Measurements from ENCODE around the gene ADAM33. TPM values are rescaled to one million over a fixed set of nuclear protein-coding genes. Genes with fewer than 3 reads are reported as not detected.

Gene ADAM33
- polyA plus RNA-seq, 3 donors = 6.3 to 13.3 (median 11.3) TPM

DNA sequence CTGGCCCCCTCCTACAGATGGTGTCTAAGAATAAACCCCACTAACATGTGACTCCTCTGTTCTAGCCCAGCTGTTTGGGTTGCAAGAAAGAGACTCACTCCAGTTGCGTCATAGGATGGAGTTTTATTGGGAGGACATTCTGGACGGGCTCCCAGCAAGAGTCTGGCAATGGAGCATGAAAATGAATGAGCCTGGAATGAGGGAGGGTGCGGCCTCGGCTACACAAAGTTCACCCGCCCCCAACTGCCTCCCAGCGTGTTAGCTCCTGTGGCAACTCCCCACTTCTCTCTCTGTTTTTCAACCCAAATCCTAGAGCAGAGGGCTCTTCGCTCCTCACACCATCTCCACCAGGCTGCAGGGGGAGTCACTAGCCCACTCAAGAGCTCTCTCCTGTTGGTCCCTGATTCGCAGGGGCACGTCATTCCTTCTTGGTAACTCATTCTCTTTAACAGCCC lies 5.1 kb upstream of the ADAM33 start:
- DNase-seq = peak; percentile 88

DNA sequence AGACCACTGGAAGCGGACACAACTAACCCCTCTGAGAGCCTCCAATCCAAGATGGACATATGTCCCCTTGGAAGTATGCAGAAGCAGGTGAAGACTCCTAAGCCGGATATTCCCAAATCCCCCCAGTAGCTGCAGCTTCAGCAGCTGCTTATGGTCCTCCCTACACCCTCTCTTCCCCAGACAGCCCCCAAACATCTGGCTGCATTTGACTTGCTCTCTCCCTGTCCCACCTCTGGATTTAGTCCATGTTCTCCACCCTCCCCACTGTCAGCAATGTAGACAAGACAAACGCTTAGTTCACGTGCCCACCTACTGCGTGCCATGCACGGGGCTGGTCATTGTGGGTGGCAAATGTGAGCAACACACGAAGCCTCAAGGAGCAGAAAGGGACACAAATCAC lies 4.6 kb upstream of the ADAM33 start:
- DNase-seq = no peak

DNA sequence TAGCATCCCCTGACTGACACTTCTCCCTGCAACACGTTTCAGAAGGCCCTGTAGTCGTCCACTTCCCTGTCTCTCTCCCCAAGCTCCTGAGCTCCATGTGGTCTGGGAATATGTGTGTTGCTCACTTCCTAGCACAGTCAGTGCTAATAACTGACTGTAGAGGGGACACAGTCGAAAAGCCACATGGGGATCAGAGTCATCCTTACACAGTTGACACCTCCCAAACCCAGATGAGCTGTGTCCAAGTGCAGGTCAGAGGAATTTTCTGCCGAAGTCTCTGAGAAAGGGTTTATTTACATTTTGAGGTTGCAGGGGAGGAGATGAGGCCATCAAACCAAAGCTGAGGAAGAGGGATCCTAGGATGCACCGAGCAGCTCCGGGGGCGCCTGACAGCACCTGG lies 3.5 kb upstream of the ADAM33 start:
- DNase-seq = no peak

DNA sequence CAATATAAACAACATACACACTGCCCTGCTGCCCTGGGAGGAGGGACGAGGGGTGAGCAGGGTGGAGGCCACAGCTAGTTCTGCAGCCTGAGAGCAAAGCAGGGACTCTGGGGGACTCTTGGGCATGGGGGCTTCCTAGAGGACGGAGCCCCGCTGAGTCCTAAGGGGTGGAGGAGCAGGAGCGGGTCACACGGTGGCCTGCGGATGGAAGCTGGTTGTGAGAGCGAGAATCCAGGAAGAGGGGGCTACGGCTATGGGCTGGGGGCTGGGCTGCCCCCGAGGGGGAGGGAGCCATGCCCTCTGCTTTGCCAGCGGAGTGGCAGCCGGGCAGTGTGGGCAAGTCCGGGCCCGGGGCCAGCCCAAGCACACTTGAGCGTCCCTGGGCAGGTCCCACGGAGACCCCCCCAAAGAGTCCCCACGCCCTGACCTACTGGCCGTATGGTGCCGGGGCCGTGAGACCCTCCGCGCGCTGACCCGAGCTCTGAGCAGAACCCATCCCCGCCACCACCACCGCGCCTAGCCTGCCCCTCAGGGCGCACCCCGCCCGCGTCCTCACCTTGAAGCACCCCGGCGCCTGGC lies 369 bp downstream of the ADAM33 start:
- no peak for DNase-seq

DNA sequence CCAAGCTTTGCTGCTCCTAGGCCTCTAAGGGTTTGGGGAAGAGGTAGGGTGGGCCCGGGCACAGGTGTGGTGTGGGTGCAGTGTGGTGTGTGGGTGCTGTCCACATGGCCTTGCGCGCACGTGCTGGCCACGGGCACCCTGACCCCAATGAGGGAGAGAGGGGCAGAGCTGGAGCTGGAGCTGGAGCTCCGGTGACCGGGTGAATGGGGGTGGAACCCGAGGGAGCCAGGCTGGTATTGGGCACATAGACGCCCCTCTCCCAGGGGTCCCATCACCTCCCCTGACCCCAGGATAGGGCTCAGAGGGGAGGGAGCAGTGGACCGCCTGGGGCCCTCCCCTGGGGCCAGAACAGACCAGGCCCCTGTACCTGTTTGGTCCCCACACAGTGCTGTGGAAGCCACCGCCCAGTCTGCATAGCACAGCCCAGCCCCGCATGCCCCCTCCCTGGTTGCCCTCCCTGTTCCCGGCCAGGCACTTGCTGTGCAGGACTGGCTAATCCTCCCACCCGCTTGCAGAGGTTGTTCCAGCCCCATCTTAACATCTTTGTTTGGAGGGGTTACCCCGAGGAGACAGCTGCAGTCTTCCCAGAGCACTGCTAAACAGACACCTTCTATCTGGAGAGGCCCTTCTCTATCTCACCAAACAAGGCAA lies 984 bp downstream of the ADAM33 start:
- DNase-seq = no peak

DNA sequence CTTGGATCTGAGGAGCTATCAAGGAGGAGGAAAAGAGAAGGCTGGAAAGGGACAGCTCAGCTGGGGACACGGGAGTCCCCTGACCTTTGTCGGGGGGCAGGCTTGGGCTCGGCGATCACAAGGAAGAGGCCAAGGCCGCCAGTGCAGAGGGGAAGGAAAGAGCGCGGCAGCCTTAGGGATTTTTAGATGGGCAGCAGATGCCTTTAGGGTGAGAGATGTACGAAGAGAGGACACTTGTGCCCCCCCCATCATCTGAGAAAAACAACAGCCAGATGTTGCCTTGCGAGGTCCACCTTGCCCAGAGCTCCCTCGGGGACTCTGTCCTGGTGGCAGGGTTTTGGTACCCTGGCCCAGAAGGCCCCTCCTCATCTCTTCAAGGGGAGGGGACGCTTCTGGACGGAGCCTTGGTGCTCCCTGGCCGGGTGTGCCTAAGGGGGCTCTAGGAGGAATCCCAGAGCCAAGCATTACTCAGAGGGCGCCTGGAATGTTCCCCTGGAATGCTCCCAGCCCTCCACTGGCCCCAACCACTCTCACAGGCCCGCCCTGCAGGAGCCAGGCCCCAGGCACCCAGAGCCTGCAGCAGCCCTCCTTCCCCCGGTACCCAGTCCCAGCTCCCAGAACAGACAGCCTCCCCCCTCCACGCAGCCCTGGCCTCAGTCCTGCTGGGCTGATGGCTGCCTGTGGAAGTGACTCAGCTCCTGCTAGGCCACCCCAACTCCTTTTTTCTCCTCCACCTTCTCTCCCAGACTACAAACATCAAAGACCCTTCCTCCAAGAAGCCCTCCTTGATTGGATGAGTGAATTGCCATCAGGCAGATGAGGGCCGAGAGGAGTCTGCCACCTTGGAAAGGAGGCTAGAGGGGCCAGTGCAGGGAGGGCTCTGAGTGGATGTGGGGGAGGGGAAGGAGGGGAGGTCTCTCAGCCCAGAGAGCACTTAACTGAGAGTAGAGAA lies 1.8 kb downstream of the ADAM33 start:
- DNase-seq = no peak

DNA sequence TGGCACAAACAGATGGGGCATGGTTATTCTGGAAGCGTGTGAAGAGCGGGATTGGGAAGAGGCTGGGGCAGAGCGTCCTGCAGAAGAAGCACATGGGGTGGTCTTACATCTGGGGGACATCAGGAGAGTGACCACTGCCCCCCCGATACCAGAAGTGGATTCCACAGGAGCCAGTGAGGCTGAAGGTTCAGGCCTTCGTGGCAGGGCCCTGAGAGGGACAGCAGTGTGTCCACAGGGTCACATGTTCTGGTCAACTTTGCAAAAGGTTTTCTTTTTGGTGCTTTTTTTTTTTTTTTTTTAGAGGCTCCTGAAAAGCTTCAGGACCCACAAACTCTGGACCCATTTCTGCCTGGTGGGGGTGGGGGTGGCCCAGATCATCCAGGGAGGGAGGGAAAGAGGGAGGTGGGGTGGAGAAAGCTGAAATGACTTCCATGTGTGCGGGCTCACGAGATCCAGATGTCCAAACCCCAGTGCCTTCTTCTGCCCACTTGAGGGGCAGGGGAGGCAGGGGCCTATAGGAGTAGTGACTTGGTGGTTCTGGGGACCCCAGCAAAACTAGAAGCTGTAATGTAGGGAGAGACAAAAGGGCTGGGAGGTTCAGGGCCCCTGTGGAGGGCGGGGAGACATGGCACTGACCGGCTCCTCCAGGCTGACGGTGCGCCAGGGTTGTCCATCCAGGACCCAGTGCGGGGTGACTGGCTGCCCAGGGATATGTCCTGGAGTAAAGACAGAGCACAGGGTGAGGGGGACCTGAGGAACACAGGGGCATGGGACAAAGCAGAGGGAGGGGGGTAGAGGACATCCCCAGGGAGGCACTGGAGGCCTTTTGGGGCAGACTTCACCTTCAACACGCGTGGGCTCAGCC lies 2.7 kb downstream of the ADAM33 start:
- no peak for DNase-seq

DNA sequence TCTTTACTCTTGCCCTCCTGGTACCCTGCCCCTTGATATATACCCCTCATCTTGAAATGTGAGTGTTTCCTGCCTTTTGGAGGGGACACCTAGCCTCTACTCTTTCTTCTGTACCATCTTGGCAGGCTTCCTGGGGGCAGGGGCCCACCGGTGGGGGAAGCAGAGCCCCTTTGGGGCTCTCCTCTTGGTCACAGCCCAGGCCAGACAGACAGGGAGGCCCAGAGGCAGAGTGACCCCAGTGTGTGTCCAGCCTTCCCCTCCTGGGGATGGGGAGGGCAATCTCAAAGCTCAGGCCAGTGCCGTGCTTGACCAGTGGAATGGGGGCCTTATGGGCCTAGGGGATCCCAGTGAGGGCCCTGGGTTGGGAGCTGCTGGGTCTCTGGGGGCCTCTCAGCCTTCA lies 3.6 kb downstream of the ADAM33 start:
- no peak for DNase-seq

DNA sequence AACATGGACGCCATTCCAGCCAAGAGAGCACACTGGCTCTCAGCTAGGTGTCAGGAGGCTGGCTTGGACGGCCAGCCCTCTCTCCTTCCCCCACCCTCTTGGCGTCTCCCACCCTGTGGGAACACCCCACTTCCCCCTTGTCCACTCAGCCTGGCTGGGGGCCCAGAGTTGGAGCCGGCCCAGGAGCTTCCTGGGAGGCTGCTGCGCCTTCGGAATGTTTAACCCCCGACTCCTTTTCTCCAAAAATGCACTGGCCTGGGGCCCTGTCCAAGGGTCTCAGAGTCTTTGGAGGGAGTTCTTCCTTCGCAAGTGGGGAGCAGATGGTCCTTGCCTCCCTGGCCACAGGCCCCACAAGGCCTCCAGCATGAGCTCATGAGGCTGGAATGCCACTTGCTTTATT lies 4.1 kb downstream of the ADAM33 start:
- DNase-seq = no peak

DNA sequence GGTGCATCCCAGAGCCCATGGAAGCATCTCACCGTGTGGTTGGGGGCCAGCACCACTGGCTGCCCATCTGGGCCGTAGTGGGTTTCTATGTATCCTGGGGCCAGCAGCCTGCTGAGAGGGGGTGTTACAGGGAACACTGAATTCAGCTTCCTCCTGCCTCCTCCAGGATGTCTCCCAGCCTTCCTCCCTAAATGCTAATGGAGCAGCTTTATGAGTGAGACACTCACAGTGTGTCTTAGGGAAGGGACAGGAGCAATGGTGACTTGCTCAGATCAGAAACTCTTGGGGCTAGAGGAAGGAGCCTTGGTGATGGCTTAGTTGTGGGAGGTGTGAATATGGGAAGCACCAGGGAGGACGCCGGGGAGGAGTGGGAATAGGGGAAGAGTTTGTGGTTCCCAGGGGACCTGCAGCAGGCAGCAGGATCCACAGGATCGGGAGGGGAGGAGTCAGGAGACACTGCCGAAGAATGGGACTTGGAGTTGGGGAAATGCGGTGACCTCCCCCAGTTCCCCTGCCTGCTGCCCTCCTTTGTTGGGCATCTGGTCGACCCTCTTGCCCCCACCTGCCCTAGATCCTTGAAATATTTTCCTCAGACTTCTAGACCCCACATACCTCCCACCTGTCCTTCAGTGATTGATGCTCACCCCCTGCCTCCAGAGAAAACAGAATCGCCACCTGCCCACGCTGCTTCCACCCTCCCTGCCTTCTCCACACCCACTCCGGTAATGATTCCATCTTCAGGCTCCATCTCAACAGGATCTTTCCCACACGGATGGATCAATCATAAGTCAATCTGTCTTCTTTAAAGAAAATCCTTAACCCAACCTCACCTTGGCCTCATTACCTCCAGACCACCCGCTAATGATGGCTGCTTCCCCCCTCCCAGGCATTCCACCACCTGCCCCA lies 6.6 kb downstream of the ADAM33 start:
- DNase-seq = no peak

DNA sequence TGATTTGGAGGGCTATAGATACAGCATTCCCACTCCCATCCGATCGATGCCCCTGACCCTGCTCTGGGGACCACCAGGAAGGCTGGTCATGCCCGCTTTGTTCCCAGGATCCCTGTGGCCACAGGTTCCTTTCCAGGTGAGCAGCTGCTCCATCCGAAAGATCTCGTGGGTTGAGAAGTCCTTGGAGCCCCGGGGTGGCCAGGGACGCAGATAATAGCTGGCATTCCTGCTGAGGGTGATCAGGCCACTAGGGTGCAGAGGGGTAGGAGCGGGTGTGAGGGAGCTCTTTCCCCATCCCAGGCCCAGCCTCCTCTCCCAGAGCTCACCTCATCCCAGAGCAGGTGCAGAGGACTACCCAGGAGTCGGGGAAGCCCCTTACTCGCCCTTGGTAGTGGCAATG lies 7.4 kb downstream of the ADAM33 start:
- no peak for DNase-seq

DNA sequence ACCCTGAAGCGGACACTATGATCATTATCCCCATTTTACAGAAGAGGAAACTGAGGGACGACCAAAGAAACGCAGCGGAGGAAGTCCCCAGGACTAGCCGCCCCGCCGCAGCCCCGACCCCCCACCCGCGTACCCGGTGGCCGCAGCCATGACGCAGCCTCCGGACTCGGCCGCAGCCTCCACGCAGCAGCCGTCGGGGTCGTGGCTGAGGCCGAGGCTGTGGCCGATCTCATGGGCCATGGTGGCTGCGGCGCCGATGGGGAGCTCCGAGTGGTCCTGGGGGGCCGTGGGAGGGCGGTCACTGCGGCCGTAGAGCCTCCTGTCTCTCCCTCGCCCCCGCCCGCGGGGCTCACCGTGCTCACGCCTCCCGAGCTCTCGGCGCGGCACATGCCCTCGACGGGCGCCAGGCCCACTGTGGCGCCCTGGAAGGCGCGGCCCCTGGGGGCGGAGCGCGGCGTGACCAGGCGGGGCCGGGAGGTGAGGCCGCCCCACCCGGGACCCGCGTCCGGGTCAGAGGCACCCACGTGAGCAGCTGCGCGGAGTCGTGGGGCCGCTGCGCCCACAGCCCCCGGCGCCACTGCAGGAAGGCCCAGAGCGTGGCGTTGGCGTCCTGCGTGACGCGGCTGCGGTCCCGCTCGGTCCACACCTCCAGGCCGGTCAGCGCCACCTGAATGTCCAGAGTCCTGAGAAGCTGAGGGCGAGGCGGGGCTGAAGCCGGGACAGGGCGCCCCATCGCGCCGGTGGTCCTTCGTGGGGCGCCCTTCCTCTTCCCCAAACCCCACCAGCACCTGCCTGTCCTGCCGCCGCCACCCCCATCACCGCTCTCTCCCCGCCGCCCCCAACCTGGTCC lies 8.4 kb downstream of the ADAM33 start:
- no peak for DNase-seq

DNA sequence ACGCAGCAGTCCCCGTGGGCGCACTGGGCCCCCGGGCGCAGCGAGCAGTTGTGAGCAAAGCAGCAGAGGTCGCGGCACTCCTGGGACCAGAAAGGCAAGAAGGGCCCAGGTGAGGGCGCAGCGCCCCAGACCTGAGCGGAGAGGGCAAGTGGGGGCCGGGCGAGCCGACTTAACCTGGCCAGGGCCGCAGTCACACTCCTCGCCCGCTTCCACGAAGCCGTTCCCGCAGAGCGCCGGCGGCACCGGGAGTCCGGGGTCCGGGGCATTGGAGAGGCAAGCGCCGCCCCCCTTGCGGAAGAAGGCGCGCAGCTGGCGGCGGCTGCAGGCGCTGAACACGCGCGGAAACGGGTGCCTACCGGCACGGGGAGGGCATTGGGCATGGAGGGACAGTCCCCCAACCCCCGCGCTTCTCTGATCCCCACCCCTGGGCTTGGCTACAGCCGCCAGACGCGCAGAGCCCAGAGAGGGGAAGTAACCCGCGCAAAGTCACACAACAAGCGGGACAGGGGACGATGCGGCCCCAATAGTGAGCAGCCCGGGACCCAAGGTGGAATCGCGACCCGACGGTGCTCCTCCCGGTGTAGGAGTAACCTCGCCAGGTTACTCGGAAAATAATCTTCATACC lies 9.2 kb downstream of the ADAM33 start:
- no peak for DNase-seq

DNA sequence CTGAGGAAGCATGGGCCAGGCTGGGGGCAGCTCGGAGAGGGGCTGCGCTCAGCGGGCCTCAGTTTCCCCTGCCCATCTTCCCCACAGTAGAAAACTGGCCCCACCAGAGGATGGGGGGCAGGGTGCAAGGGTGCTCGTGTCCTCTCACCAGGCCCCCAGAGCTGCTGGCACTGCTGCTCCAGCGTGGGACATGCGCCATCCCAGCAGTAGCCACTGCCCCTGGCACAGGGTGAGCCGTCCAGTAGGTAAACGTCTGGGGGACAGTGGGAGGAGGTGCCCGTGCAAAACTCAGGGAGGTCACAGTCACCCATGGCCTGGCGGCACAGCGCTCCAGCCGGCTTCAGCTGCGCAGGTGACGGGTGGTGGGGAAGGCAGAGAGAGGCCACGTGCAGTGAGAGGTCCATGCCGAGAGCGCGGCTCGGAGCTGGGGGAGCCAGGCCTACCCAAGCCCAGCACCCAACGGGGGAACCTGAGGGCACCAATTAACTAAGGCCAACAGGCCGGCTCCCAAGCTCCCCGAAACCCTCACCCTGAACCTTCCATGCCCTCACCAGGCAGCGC lies 9.7 kb downstream of the ADAM33 start:
- no peak for DNase-seq

DNA sequence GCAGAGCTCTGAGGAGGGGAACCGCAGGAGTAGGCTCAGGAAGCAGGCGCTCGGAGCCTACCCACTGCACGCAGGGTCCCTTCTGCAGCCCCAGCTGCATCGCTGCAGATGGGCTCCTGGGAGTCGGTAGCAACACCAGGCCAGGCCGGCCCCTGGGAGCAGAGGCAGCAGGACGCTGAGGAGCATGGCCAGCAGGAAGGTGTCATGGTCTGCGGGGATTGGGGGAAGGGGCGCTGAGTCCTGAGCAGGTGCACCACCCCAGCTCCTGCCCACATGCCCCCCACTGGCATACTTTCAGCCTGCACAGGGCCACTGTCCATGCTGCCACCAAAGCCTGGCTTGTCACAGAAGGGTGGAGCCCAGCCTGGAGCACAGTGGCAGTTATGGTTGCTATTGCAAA lies 10.9 kb downstream of the ADAM33 start:
- DNase-seq = no peak

DNA sequence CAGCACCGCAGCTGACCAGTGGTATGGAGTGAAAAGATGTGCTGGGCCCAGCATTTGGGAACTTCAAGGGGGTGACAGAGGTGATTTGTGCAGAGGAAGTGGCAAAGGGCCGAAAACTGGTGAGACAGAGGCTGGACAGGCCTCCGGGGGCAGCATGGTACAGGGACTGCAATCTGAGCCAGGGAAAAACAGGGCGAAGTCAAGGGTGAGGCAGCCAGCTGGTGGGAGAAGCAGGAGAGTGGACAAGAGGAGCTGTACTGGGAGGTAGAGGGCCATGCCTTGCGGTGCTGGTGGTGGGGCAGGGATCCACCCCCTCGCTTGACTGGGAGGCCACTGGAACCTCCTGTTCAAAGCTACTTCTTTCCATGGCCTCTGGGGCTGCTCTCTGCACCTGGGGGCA lies 11.3 kb downstream of the ADAM33 start:
- DNase-seq = no peak

DNA sequence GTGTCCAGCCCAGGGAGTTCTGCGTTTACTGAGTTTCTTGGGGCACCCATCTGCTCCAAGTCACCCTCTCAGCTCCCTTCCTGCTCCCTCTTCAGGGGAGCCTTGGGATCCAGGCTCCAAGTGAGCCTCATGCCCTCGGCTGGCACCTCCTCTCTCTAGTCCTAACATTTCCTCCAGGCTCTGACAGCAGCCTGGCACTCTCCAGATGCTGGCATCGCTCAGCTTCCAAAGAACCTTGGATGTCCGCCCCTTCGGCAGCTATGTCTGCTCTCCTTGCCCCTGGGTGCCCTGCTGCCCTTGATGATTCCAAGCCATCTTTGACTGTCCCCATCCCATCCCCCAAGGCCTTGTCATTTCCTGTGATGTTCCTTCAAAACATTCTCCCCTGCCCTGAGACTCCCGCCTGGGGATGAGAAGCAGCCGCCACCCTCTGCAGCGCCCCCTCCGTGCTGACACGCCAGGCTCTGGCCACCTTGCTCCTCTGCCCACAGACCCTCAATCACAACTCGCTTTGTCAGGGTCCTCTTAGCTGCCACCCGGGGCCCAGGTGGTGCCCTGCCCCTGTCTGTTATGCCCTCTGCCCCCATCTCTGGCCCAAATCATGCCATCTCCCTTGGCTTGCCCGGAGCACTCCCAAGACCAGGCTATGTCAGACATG lies 12.0 kb downstream of the ADAM33 start:
- no peak for DNase-seq

DNA sequence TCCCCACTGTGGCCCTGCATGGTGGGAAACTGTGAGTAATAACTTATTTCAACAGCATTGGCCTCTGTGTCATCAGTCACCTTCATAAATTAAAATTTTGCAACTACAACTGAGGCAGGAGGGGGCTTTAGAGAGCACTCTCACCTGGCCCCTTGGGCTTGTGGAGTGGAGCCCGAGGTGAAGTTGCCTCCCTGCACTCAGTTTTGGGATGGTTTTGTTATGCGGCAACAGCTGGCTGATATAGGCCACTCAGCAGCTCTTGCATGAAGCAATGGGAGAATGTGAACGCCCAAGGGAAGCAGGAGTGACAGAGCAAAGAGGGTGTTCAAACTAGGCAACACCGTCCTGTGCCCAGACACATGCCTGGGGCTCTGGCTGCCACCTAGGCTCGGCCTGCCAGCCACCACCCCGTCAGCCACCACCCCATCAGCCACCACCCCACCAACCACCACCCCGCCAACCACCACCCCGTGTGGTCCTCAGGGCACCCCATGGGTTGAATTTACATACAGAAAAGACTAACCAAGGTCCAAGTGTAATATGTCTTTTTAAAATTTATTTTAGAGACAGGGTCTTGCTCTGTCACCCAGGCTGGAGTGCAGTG lies 14.3 kb downstream of the ADAM33 start:
- no peak for DNase-seq

Measured in renal pelvis (tissue), 4 donors.